Immature natural killer cell (primary cell): ENCODE measurements around the gene ACBD3. TPM values are rescaled to one million over a fixed set of nuclear protein-coding genes. Genes with fewer than 3 reads are reported as not detected.

Experiments
- DNase-seq, 3 donors: peaks; one replicate each; pipeline ENCODE4 v3.0.0; 2022; ENCODE audit warnings: mixed read lengths in 1 of 3
- H3K27ac Mint-ChIP-seq, 6 donors: one replicate each; pipeline ENCODE4 v1.8.0; 2020; ENCODE audit warnings: mixed read lengths in 6 of 6, mild to moderate bottlenecking in 5 of 6, inconsistent platforms in 4 of 6, moderate library complexity in 3 of 6
- H3K27me3 Mint-ChIP-seq, 3 donors: one replicate each; pipeline ENCODE4 v1.8.0; 2020 to 2021; ENCODE audit warnings: low read depth in 3 of 3, mild to moderate bottlenecking in 3 of 3, mixed read lengths in 3 of 3, moderate library complexity in 3 of 3, inconsistent platforms in 1 of 3
- H3K36me3 Mint-ChIP-seq, 3 donors: one replicate each; pipeline ENCODE4 v1.8.0; 2020; ENCODE audit warnings: mixed read lengths in 3 of 3, inconsistent platforms in 2 of 3, mild to moderate bottlenecking in 2 of 3
- H3K4me1 Mint-ChIP-seq, 2 donors: one replicate each; pipeline ENCODE4 v1.8.0; 2020; ENCODE audit warnings: inconsistent platforms in 2 of 2, mild to moderate bottlenecking in 2 of 2, mixed read lengths in 2 of 2, moderate library complexity in 1 of 2
- H3K4me3 Mint-ChIP-seq, 5 donors: one replicate each; pipeline ENCODE4 v1.8.0; 2020; ENCODE audit warnings: mild to moderate bottlenecking in 5 of 5, mixed read lengths in 5 of 5, inconsistent platforms in 3 of 5, moderate library complexity in 3 of 5
- H3K9me3 Mint-ChIP-seq, 6 donors: one replicate each; pipeline ENCODE4 v1.8.0; 2020; ENCODE audit warnings: mild to moderate bottlenecking in 6 of 6, mixed read lengths in 6 of 6, inconsistent platforms in 4 of 6, moderate library complexity in 3 of 6
- polyA plus RNA-seq, 3 donors: library from polyadenylated mRNA; unstranded; fragments of 300-500 nt; fragmentation: Illumina TruSeq; gene quantifications; one replicate each; pipeline ENCODE4 v1.2.3, GENCODE V29; 2021

The ACBD3 gene
- polyA plus RNA-seq = 10 to 100 TPM in 2 of 3 donors, 1 to 10 TPM in 1; 4.8 to 23.2 (median 11.2) TPM

DNA sequence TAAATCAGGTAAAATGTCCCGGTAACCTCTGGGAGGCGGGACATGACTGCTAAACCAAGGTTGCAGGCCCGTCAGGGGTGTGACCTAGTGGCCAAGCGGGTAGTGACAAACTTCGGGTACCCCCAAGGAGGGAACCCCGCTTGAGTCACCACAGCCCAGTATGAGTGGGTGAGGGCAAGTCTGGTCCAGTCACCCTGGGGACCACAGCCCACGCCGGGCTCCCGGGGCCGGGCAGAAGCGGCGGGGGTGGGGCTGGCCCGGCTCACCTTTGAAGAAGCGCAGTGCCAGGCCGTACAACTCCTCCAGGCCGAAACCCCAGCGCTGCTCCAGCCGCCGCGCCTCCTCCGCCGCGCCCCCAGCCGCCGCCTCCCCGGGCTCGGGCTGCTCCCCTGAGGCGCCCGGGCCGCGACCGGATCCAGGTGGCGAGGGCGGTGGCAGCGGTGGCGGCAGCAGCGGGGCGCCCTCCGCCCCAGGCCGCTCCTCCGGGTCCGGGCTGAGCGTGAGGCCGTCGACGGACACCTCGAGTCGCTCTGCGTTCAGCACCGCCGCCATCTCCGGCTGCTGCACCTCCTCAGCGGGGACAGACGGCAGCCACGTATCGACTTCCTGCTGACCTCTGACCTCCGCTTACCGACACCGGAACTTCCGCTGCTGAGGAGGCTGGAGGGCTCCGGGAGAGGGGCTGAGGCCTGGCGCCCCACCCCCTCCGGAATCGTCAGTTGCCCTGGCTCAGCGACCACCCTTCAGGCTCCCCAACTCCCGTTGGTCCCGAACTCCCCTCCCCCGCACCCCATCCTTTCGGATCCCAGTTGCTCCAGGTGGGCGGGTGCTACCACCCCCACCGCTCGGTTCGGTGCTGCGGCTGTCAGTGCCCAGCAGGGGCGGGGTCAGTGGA is at the start of gene ACBD3:
Gene ACBD3, minus strand, starts transcription at position 618 of the 895 bp plus-strand sequence. Its CDS starts 66 bp downstream, at position 552.
- peak; percentile 81 to 86 (median 86) for DNase-seq
- Mint-ChIP-seq H3K36me3 (no peaks in the 10 kb centered on the region), H3K27ac (peak within 1 kb of the TSS; percentile 92 to 99 (median 95)), H3K9me3 (no peaks in the 10 kb centered on the region), H3K4me1 (peaks cover 44 to 47% of the 10 kb centered on the region in 2 donors), H3K4me3 (peak within 1 kb of the TSS; percentile 92 to 96 (median 95)), H3K27me3 (peaks cover 0 to 6% (median 0%) of the 10 kb centered on the region in 3 donors)

GRCh38 chr1:226233806-226234205 is 47.3 kb upstream of the ACBD3 start:
- no peak overlapping the region for H3K4me3 Mint-ChIP-seq
- no peaks in the 10 kb centered on the region for H3K4me1 Mint-ChIP-seq
- no peak for DNase-seq
- H3K9me3 Mint-ChIP-seq = no peaks in the 10 kb centered on the region
- no peaks in the 10 kb centered on the region for H3K27me3 Mint-ChIP-seq
- H3K27ac Mint-ChIP-seq = peak overlapping the region in 1 of 6 donors; percentile 36
- peaks cover 7 to 29% (median 24%) of the 10 kb centered on the region in 3 donors for H3K36me3 Mint-ChIP-seq

GRCh38 chr1:226233293-226233692 is 46.8 kb upstream of the ACBD3 start:
- peaks cover 7 to 25% (median 20%) of the 10 kb centered on the region in 3 donors for H3K36me3 Mint-ChIP-seq
- no peaks in the 10 kb centered on the region for H3K9me3 Mint-ChIP-seq
- no peaks in the 10 kb centered on the region for H3K27me3 Mint-ChIP-seq
- H3K27ac Mint-ChIP-seq = no peak overlapping the region
- H3K4me1 Mint-ChIP-seq = no peaks in the 10 kb centered on the region
- no peak overlapping the region for H3K4me3 Mint-ChIP-seq
- no peak for DNase-seq

- no peak for DNase-seq
- H3K9me3 Mint-ChIP-seq = no peaks in the 10 kb centered on the region
- H3K27me3 Mint-ChIP-seq = peaks cover 5 to 9% (median 7%) of the 10 kb centered on the region in 3 donors
- H3K36me3 Mint-ChIP-seq = peaks cover 0 to 6% (median 0%) of the 10 kb centered on the region in 3 donors
- H3K4me1 Mint-ChIP-seq = peaks cover 5 to 13% of the 10 kb centered on the region in 2 donors
- H3K4me3 Mint-ChIP-seq = no peak overlapping the region
- no peak overlapping the region for H3K27ac Mint-ChIP-seq
Measured at GRCh38 chr1:226226601-226227000, 40.1 kb upstream of the ACBD3 start.

DNA sequence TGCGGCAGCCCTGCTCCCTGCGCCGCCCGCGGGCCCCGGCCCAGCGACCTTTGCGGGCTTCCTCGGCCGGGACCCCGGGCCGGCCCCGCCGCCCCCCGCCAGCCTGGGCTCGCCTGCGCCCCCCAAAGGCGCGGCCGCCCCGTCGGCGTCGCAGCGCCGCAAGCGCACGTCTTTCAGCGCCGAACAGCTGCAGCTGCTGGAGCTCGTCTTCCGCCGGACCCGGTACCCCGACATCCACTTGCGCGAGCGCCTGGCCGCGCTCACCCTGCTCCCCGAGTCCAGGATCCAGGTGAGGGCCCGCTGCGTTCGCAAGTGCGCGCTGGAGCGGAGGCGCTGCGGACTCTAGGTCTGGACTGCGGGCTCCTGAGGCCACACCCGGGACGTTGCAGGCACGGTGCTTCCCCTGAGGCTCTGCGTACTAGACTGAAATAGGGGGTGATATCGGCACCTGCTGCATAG is 37.3 kb upstream of the ACBD3 start:
- Mint-ChIP-seq H3K27me3 (peaks cover 5 to 12% (median 7%) of the 10 kb centered on the region in 3 donors), H3K27ac (no peak overlapping the region), H3K9me3 (no peaks in the 10 kb centered on the region), H3K4me3 (peak overlapping the region; percentile 55 to 74 (median 63)), H3K36me3 (no peaks in the 10 kb centered on the region), H3K4me1 (peaks cover 5 to 13% of the 10 kb centered on the region in 2 donors)
- peak in 1 of 3 donors; percentile 3 for DNase-seq

GRCh38 chr1:226223157-226223785 is 36.7 kb upstream of the ACBD3 start, which contains the start of gene MIXL1:
Gene MIXL1 (plus strand): TSS chr1:226223664. CDS start chr1:226223682, 18 bp downstream.
- H3K36me3 Mint-ChIP-seq = no peaks in the 10 kb centered on the region
- peaks cover 5 to 13% of the 10 kb centered on the region in 2 donors for H3K4me1 Mint-ChIP-seq
- no peaks in the 10 kb centered on the region for H3K9me3 Mint-ChIP-seq
- no peak within 1 kb of the TSS for H3K27ac Mint-ChIP-seq
- H3K27me3 Mint-ChIP-seq = peaks cover 5 to 14% (median 7%) of the 10 kb centered on the region in 3 donors
- no peak for DNase-seq
- peak within 1 kb of the TSS; percentile 58 to 74 (median 69) for H3K4me3 Mint-ChIP-seq

DNA sequence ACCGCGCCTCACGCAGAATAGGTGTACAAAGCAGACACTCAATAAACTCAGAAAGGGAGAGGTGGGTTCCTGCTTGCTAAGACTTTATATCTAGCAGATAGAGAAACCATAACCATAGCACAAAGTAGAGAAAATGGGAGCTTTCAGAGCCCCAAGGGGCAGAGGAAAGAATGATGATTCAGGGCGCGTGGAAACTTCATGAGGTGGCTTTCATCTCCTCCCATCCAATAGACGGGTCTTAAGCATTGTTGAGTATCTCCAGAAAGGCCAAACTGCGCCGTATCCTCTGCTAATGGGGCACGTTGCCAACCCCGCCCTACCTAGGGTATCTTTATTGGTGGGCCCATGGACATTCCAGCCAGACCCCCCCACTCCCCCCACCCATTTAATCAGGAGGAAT is 36.1 kb upstream of the ACBD3 start:
- H3K27me3 Mint-ChIP-seq = peaks cover 5 to 13% (median 7%) of the 10 kb centered on the region in 3 donors
- DNase-seq = no peak
- peak overlapping the region; percentile 53 to 70 (median 66) for H3K4me3 Mint-ChIP-seq
- no peak overlapping the region for H3K27ac Mint-ChIP-seq
- peaks cover 5 to 13% of the 10 kb centered on the region in 2 donors for H3K4me1 Mint-ChIP-seq
- H3K36me3 Mint-ChIP-seq = no peaks in the 10 kb centered on the region
- H3K9me3 Mint-ChIP-seq = no peaks in the 10 kb centered on the region

DNA sequence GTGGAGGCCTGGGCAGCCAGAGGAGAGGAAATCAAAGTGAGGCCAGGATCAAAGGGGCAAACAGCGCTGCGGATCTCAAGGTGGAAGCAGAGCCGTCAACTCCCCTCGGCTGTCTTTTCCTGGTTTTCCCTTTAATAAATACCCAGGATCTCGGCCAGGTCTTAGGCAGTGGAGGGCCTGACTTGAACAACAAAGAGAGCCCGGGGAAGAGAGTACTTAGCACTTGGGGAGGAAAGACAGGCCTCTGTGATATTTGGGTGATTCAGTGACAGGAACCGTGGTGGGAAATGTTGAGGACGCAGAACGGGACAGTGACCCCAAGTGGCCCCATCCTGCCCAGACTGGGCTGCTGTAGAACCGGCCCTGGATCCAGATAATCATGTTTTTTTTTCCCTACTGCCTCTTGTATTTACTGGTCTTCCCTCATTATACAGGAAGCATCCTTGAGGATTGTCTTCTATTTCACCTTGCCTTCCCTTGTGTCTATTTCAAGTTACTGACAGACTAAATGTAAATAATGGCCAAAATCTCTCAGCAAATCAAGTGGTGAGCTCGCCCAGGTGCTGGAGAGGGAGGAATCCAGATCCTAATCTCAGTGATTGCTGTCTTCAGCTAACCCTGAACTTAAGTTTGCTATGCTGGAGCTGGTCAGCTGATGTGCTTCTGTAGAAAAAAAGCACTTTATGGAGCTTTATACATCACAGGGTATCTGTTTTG is 34.1 kb upstream of the ACBD3 start:
- DNase-seq = no peak
- Mint-ChIP-seq H3K4me1 (peaks cover 5 to 13% of the 10 kb centered on the region in 2 donors), H3K4me3 (no peak overlapping the region), H3K9me3 (no peaks in the 10 kb centered on the region), H3K36me3 (no peaks in the 10 kb centered on the region), H3K27ac (no peak overlapping the region), H3K27me3 (peaks cover 5 to 16% (median 7%) of the 10 kb centered on the region in 3 donors)

DNA sequence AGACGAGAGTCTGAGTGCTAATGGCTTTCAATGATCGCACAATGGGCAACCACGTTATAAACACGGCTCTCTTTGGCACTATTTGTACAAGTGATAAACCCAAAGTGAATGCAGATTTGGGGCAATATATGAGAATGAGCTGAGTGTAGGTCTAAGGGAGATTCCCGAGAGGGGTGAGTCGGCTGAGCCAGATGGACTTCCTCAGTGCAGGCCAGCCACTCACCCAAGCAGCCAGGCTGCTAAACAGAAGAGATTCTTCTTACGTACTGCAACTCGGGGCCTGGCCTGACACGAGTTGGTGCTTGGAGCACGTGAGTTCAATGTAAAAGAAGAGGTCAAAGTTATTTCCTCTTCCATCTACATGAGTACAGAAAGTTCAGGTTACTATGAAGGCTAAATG is 30.7 kb upstream of the ACBD3 start:
- Mint-ChIP-seq H3K4me3 (no peak overlapping the region), H3K27ac (no peak overlapping the region), H3K27me3 (peaks cover under 1 to 10% (median 2%) of the 10 kb centered on the region in 3 donors), H3K36me3 (no peaks in the 10 kb centered on the region), H3K4me1 (no peaks in the 10 kb centered on the region), H3K9me3 (no peaks in the 10 kb centered on the region)
- DNase-seq = no peak

DNA sequence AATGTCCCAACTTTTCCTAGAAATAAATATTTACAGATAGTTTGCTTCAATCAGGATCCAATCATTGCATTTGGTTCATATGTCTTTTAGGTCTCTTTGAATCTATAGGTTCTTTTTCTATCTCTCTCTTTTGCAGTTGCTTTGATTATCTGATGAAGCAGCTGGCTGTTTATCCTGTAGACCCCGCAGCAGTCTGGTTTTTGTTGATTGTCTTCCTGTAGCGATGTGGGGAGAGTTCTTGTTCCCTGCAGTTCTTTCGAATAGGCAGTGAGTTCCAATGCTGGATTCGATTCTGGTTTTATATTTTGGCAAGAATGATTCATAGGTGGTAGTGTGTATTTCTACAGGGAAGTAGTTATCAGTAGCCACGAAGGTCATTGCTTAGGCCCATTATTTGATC is 29.5 kb upstream of the ACBD3 start:
- DNase-seq = no peak
- Mint-ChIP-seq H3K36me3 (no peaks in the 10 kb centered on the region), H3K27me3 (peaks cover 0 to 12% (median 2%) of the 10 kb centered on the region in 3 donors), H3K4me1 (no peaks in the 10 kb centered on the region), H3K27ac (no peak overlapping the region), H3K4me3 (no peak overlapping the region), H3K9me3 (no peaks in the 10 kb centered on the region)

GRCh38 chr1:226215239-226215638 is 28.7 kb upstream of the ACBD3 start:
- Mint-ChIP-seq H3K4me3 (no peak overlapping the region), H3K27me3 (peaks cover 0 to 9% (median 2%) of the 10 kb centered on the region in 3 donors), H3K4me1 (no peaks in the 10 kb centered on the region), H3K36me3 (no peaks in the 10 kb centered on the region), H3K9me3 (no peaks in the 10 kb centered on the region), H3K27ac (no peak overlapping the region)
- DNase-seq = no peak

DNA sequence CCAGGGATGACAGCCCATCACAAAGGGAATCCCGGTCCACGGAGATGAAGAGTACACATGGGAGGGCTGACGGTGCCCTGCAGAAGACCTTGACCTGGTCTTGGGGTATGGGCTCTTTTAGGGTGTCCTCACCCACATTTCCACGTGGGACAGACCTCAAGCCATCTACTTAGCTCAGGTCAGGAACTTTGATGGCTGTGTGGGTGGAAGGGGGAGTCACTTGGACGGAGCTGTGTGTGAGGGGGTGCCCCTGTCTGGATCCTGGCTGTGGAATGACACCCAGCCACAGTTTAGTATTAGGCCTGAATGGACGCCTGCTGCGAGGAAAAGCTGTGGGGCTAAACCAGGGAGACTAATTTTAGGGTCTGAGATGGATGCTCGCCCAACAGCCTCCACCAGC is 26.0 kb upstream of the ACBD3 start:
- H3K9me3 Mint-ChIP-seq = no peaks in the 10 kb centered on the region

DNA sequence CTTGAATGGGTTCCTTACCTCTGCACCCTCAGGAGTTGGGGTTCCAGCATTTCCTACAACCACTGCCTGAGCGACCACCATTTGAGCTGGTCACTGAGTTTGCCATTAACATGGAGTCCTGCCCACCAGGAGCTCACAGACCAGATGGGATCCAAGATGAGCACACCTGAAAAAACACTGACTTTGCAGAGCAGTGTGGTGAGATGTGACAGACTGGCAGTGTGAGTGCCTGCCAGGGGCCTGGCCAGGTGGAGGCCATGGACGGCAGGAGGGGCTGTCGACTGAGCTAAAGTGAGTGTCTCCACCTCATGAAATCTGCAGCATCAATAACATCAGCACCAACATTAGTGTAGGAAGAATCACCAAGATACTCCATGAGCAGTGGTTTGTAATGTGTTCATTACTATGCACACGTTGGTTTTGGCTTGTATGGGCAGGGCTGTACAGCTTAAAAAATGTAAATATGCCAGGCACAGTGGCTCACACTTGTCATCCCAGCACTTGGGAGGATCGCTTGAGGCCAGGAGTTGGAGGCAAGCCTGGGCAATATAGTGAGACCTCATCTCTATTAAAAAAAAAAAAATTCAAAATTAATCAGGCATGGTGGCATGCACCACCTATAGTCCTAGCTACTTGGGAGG is 24.8 kb upstream of the ACBD3 start:
- H3K27me3 Mint-ChIP-seq = peaks cover 0 to 4% (median 4%) of the 10 kb centered on the region in 3 donors

More for the DNA sequence above, 26.0 kb upstream of the ACBD3 start:
- H3K36me3 Mint-ChIP-seq = no peaks in the 10 kb centered on the region
- no peak overlapping the region for H3K4me3 Mint-ChIP-seq
- no peak for DNase-seq
- H3K4me1 Mint-ChIP-seq = no peaks in the 10 kb centered on the region
- H3K27ac Mint-ChIP-seq = no peak overlapping the region
- peaks cover 0 to 6% (median 2%) of the 10 kb centered on the region in 3 donors for H3K27me3 Mint-ChIP-seq

More for the DNA sequence above, 24.8 kb upstream of the ACBD3 start:
- Mint-ChIP-seq H3K4me1 (no peaks in the 10 kb centered on the region), H3K9me3 (no peaks in the 10 kb centered on the region), H3K4me3 (no peak overlapping the region), H3K36me3 (no peaks in the 10 kb centered on the region), H3K27ac (no peak overlapping the region)
- DNase-seq = no peak
